ENCODE data around the gene CMKLR1.

CMKLR1 gene

GRCh38 chr12:108305991-108306501 lies 33.1 kb downstream of the CMKLR1 start:
- TF ChIP-seq, protein P1, sequence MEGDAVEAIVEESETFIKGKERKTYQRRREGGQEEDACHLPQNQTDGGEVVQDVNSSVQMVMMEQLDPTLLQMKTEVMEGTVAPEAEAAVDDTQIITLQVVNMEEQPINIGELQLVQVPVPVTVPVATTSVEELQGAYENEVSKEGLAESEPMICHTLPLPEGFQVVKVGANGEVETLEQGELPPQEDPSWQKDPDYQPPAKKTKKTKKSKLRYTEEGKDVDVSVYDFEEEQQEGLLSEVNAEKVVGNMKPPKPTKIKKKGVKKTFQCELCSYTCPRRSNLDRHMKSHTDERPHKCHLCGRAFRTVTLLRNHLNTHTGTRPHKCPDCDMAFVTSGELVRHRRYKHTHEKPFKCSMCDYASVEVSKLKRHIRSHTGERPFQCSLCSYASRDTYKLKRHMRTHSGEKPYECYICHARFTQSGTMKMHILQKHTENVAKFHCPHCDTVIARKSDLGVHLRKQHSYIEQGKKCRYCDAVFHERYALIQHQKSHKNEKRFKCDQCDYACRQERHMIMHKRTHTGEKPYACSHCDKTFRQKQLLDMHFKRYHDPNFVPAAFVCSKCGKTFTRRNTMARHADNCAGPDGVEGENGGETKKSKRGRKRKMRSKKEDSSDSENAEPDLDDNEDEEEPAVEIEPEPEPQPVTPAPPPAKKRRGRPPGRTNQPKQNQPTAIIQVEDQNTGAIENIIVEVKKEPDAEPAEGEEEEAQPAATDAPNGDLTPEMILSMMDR (IDR thresholded peaks at IDR 0.05), result no peak

GRCh38 chr12:108305520-108305919 lies 33.6 kb downstream of the CMKLR1 start:
- TF ChIP-seq, protein P1 (IDR thresholded peaks at IDR 0.05), result no peak

- TF ChIP-seq, protein P1 (IDR thresholded peaks at IDR 0.05), result no peak
Observed at GRCh38 chr12:108304633-108305032, 34.5 kb downstream of the CMKLR1 start.

GRCh38 chr12:108303703-108304102 lies 35.4 kb downstream of the CMKLR1 start:
- TF ChIP-seq, protein P1 (IDR thresholded peaks at IDR 0.05), result no peak

GRCh38 chr12:108302403-108303311 lies 36.5 kb downstream of the CMKLR1 start:
- TF ChIP-seq, protein P1 (IDR thresholded peaks at IDR 0.05), result no peak

DNA sequence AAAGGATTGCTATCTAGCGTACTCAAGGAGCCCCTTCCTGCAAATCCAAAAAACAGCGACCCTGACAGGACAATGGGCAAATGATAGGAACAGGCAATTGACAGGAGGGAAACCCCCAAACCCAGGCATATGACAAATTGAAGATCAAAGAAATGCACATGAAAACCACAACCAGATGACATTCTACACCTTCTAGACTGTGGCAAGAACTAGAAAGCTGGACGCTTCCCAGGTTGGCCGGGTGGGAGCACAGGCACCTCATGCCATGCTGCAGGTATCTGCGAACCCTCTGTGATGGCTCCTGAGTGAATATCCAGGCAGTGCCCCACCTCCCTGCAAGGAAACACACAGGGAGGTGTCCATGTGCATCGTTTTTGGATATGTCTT lies 37.1 kb downstream of the CMKLR1 start:
- TF ChIP-seq, protein P1 (IDR thresholded peaks at IDR 0.05), result no peak

DNA sequence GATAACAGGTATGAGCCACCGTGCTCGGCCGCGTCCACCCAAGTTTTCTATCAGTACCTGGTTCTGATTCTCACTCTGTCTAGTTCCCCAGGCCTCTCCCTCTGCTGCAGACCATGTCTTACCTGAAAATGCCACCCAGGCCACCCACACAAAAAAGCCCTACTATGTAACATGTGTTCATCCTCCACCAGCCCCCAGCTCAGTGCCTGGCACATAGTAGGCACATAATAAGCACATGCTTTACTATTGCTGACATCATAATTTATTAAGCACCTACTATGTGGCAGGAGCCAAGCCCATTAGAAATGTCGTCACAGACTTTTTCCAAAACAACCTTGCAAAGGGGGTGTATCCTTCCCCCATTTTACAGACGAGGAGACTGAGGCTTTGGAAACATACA lies 37.8 kb downstream of the CMKLR1 start:
- TF ChIP-seq, protein P1 (IDR thresholded peaks at IDR 0.05), result no peak

Data from LNCAP (cell line).